ENCODE measurements around the gene RASSF4. TPM values are rescaled to one million over a fixed set of nuclear protein-coding genes. Genes with fewer than 3 reads are reported as not detected.

RASSF4 gene
- total RNA-seq, 1 donor from 2014 or later, result 21.2 TPM

DNA sequence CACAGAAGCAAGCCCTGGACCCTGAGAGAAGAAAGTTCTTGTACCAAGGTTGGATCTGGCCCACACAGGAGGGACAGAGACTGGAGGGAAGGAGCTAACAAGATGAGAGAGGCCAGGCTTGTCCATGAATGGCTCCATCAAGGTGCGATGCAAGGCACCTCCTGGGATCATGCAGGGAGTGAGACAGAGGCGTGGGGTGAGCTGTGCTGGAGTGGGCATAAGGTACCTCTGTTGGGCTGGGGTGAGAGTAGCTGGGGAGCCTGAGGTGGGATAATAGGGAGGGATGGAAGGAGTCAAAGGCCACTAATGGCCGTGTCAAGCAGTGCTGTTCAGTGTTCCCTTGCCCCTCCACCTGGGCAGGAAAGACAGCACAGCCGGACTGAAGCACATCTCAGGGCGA is 38.5 kb upstream of the RASSF4 start:
- Mint-ChIP-seq H3K9me3 (ENCODE audit: low read depth) (peaks cover 11% of the 10 kb centered on the region), H3K4me1 (ENCODE audit: low read depth) (no peaks in the 10 kb centered on the region), H3K27me3 (peaks cover 13% of the 10 kb centered on the region), H3K4me3 (ENCODE audit: low read depth) (no peak overlapping the region), H3K36me3 (ENCODE audit: insufficient read depth) (peaks cover 7% of the 10 kb centered on the region), H3K27ac (no peak overlapping the region)
- TF ChIP-seq, protein P1, sequence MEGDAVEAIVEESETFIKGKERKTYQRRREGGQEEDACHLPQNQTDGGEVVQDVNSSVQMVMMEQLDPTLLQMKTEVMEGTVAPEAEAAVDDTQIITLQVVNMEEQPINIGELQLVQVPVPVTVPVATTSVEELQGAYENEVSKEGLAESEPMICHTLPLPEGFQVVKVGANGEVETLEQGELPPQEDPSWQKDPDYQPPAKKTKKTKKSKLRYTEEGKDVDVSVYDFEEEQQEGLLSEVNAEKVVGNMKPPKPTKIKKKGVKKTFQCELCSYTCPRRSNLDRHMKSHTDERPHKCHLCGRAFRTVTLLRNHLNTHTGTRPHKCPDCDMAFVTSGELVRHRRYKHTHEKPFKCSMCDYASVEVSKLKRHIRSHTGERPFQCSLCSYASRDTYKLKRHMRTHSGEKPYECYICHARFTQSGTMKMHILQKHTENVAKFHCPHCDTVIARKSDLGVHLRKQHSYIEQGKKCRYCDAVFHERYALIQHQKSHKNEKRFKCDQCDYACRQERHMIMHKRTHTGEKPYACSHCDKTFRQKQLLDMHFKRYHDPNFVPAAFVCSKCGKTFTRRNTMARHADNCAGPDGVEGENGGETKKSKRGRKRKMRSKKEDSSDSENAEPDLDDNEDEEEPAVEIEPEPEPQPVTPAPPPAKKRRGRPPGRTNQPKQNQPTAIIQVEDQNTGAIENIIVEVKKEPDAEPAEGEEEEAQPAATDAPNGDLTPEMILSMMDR (IDR thresholded peaks at IDR 0.05; ENCODE audit: unreplicated experiment), result no peak
- DNase-seq (ENCODE audit: low spot score, unreplicated experiment), result no peak

DNA sequence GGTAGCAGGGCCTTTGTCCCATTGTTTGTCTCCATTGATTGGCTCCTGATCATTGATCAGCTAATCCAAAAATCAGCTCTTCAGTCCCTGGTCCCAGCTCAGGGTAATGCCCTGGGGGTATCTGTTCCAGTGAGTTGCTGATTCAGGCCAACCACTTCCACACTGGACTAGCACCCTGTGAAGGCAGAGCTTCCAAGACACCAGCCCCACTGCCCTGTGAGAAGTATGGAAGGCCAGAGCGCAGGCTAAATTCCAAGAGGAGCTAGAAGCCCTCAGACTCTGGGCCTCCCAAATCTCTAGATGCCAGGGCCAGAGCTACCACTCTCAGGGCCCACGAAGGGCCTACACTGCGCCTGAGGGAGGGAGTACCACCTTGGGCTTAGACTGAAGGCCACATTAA is 38.1 kb upstream of the RASSF4 start:
- TF ChIP-seq, protein P1 (IDR thresholded peaks at IDR 0.05; ENCODE audit: unreplicated experiment), result no peak
- Mint-ChIP-seq H3K9me3 (ENCODE audit: low read depth) (peaks cover 11% of the 10 kb centered on the region), H3K36me3 (ENCODE audit: insufficient read depth) (peaks cover 7% of the 10 kb centered on the region), H3K27me3 (peaks cover 13% of the 10 kb centered on the region), H3K27ac (no peak overlapping the region), H3K4me3 (ENCODE audit: low read depth) (no peak overlapping the region), H3K4me1 (ENCODE audit: low read depth) (no peaks in the 10 kb centered on the region)
- DNase-seq (ENCODE audit: low spot score, unreplicated experiment), result no peak

DNA sequence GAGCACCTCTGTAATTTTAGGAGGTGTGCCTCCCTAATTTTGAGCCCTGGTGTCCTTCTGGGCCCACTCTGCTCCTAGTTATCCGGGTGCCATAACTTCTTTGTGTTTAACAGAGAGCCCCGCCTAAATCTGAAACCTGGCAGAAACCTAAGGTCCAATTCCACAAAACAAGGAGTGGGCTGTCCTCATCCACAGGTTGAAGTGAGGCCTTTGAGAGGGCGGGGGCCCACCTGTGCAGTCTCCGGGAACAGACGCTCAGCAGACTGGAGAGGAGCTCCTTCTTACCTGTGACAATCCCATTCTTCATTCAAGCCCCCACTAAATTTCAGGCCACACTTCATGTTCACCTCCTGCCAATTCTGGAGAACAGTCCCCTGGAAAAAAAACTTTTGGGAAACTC is 37.6 kb upstream of the RASSF4 start:
- DNase-seq (ENCODE audit: low spot score, unreplicated experiment), result no peak
- Mint-ChIP-seq H3K36me3 (ENCODE audit: insufficient read depth) (peaks cover 7% of the 10 kb centered on the region), H3K9me3 (ENCODE audit: low read depth) (peaks cover 10% of the 10 kb centered on the region), H3K27ac (no peak overlapping the region), H3K4me3 (ENCODE audit: low read depth) (no peak overlapping the region), H3K27me3 (peaks cover 11% of the 10 kb centered on the region), H3K4me1 (ENCODE audit: low read depth) (no peaks in the 10 kb centered on the region)
- TF ChIP-seq, protein P1 (IDR thresholded peaks at IDR 0.05; ENCODE audit: unreplicated experiment), result no peak

GRCh38 chr10:44922796-44923545 is 36.6 kb upstream of the RASSF4 start:
- peaks cover 1% of the 10 kb centered on the region for H3K36me3 Mint-ChIP-seq (ENCODE audit: insufficient read depth)
- TF ChIP-seq, protein P1 (IDR thresholded peaks at IDR 0.05; ENCODE audit: unreplicated experiment), result no peak

DNA sequence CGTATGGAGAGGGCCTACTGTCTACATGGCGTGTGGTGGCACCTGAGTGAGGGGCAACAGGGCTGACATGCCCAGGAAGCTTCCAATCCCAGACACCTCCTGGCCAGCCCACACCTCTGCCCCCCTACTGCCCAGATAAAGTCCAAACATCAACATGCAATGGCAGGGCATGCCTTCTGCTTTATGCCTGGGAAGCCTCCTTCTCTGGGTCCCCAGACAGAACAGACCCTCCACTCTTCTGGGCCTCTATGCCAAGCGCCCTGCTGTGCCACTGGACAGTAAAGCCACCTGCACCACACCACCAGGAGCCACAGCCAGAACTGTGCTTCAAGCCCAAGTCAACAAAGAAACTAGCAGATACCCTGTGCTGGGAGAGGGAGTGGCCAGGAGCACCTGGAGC is 36.0 kb upstream of the RASSF4 start:
- Mint-ChIP-seq H3K4me3 (ENCODE audit: low read depth) (no peak overlapping the region), H3K4me1 (ENCODE audit: low read depth) (no peaks in the 10 kb centered on the region), H3K36me3 (ENCODE audit: insufficient read depth) (no peaks in the 10 kb centered on the region), H3K9me3 (ENCODE audit: low read depth) (no peaks in the 10 kb centered on the region), H3K27me3 (peaks cover 18% of the 10 kb centered on the region), H3K27ac (no peak overlapping the region)
- DNase-seq (ENCODE audit: low spot score, unreplicated experiment), result no peak
- TF ChIP-seq, protein P1 (IDR thresholded peaks at IDR 0.05; ENCODE audit: unreplicated experiment), result no peak

More at GRCh38 chr10:44922796-44923545, 36.6 kb upstream of the RASSF4 start:
- Mint-ChIP-seq H3K9me3 (ENCODE audit: low read depth) (peaks cover 2% of the 10 kb centered on the region), H3K27ac (no peak overlapping the region), H3K4me3 (ENCODE audit: low read depth) (no peak overlapping the region), H3K4me1 (ENCODE audit: low read depth) (no peaks in the 10 kb centered on the region), H3K27me3 (peaks cover 12% of the 10 kb centered on the region)
- no peak for DNase-seq (ENCODE audit: low spot score, unreplicated experiment)
